Measurements from ENCODE around the gene JPT1.

The JPT1 gene

GRCh38 chr17:75116737-75117136 lies 37.6 kb downstream of the JPT1 start:
- Histone ChIP-seq H4K20me1 (ENCODE audit: insufficient read depth, low read length) (no peaks in the 10 kb centered on the region), H3K9me3 (ENCODE audit: insufficient read depth, low read length) (no peaks in the 10 kb centered on the region), H3K9ac (ENCODE audit: low read length) (no peak overlapping the region), H3K4me2 (ENCODE audit: low read length) (no peak overlapping the region), H3K27ac (ENCODE audit: low read length) (no peak overlapping the region), H3K27me3 (ENCODE audit: low read depth, low read length) (no peaks in the 10 kb centered on the region), H3K4me3 (ENCODE audit: low read length) (no peak overlapping the region), H2AFZ (ENCODE audit: low read depth, low read length) (no peak overlapping the region), H3K79me2 (ENCODE audit: low read length) (no peaks in the 10 kb centered on the region), H3K4me1 (ENCODE audit: low read length) (peaks cover 29% of the 10 kb centered on the region), H3K36me3 (replicated peaks; ENCODE audit: low read depth, low read length) (peaks cover 21% of the 10 kb centered on the region)
- TF ChIP-seq EZH2phosphoT487 (IDR thresholded peaks at IDR 0.05; ENCODE audit: low read depth) (no peak), CTCF (IDR thresholded peaks at IDR 0.05; ENCODE audit: low read depth, low read length) (no peak)

GRCh38 chr17:75115555-75115954 lies 38.8 kb downstream of the JPT1 start:
- no peaks in the 10 kb centered on the region for H3K9me3 ChIP-seq (ENCODE audit: insufficient read depth, low read length)
- TF ChIP-seq EZH2phosphoT487 (IDR thresholded peaks at IDR 0.05; ENCODE audit: low read depth) = no peak
- no peak for TF ChIP-seq CTCF (IDR thresholded peaks at IDR 0.05; ENCODE audit: low read depth, low read length)
- H3K79me2 ChIP-seq (ENCODE audit: low read length) = peaks cover 2% of the 10 kb centered on the region; the same call in 1 of the 2 replicates
- H3K36me3 ChIP-seq (replicated peaks; ENCODE audit: low read depth, low read length) = peaks cover 22% of the 10 kb centered on the region
- H3K27me3 ChIP-seq (ENCODE audit: low read depth, low read length) = no peaks in the 10 kb centered on the region
- H3K9ac ChIP-seq (ENCODE audit: low read length) = no peak overlapping the region
- no peaks in the 10 kb centered on the region for H4K20me1 ChIP-seq (ENCODE audit: insufficient read depth, low read length)
- peaks cover 33% of the 10 kb centered on the region for H3K4me1 ChIP-seq (ENCODE audit: low read length)
- H3K4me3 ChIP-seq (ENCODE audit: low read length) = no peak overlapping the region
- no peak overlapping the region for H3K27ac ChIP-seq (ENCODE audit: low read length)
- H3K4me2 ChIP-seq (ENCODE audit: low read length) = peak overlapping the region; percentile 88; the same call in 1 of the 2 replicates
- H2AFZ ChIP-seq (ENCODE audit: low read depth, low read length) = no peak overlapping the region

DNA sequence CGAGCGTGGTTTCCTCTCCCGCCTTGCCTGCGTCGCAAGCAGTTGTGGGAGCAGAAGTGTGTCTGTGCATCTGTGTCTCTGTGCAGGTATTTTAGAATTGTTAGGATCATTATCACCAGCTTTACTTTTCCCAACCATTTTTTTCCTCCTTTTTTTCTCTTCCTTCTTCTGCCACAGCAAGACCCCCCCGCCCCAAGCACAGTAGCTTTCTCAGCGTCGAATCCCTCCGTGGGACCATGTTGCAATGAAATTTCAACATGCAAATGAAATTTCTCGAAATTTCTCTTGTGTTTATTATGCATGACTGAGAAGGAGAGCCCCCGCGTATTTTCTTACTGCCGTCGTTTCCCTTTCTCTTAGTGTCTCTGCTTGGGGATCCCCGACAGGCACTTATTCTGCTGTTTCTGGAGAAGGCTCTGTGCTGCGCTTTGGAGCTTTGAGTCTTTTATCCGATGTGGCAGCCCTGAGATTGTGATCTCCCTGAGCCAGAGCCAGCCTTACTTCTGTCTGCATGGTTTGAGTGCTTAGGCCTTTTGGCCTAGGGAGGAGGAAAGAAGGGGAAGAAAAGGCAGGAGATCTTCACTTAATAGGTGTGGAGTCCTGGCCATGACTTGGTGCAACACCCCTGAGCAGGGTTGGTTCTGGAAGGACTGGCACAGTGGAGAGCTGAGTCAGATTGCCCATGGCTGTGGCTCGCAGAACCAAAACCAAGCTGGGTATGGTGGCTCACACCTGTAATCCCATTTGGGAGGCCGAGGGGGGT lies 39.6 kb downstream of the JPT1 start:
- peak overlapping the region; percentile 82 for H3K27ac ChIP-seq (ENCODE audit: low read length)
- H3K36me3 ChIP-seq (replicated peaks; ENCODE audit: low read depth, low read length) = peaks cover 22% of the 10 kb centered on the region
- no peaks in the 10 kb centered on the region for H3K9me3 ChIP-seq (ENCODE audit: insufficient read depth, low read length)
- H3K27me3 ChIP-seq (ENCODE audit: low read depth, low read length) = no peaks in the 10 kb centered on the region
- no peak for TF ChIP-seq EZH2phosphoT487 (IDR thresholded peaks at IDR 0.05; ENCODE audit: low read depth)
- H4K20me1 ChIP-seq (ENCODE audit: insufficient read depth, low read length) = no peaks in the 10 kb centered on the region
- H3K79me2 ChIP-seq (ENCODE audit: low read length) = peaks cover 5% of the 10 kb centered on the region; the same call in 1 of the 2 replicates
- peak overlapping the region; percentile 80 for H3K9ac ChIP-seq (ENCODE audit: low read length)
- peak overlapping the region; percentile 73 for H3K4me3 ChIP-seq (ENCODE audit: low read length)
- peak overlapping the region; percentile 88 for H3K4me2 ChIP-seq (ENCODE audit: low read length)
- peak overlapping the region; percentile 70; the same call in 1 of the 2 replicates for H2AFZ ChIP-seq (ENCODE audit: low read depth, low read length)
- peaks cover 35% of the 10 kb centered on the region for H3K4me1 ChIP-seq (ENCODE audit: low read length)

GRCh38 chr17:75113798-75114551 lies 40.3 kb downstream of the JPT1 start:
- Histone ChIP-seq H3K9me3 (ENCODE audit: insufficient read depth, low read length) (no peaks in the 10 kb centered on the region), H3K36me3 (replicated peaks; ENCODE audit: low read depth, low read length) (peaks cover 22% of the 10 kb centered on the region), H3K4me1 (ENCODE audit: low read length) (peaks cover 40% of the 10 kb centered on the region), H2AFZ (ENCODE audit: low read depth, low read length) (peak overlapping the region; percentile 70; the same call in 1 of the 2 replicates), H3K4me3 (ENCODE audit: low read length) (peak overlapping the region; percentile 73), H4K20me1 (ENCODE audit: insufficient read depth, low read length) (no peaks in the 10 kb centered on the region), H3K4me2 (ENCODE audit: low read length) (peak overlapping the region; percentile 88), H3K79me2 (ENCODE audit: low read length) (peaks cover 5% of the 10 kb centered on the region; the same call in 1 of the 2 replicates), H3K9ac (ENCODE audit: low read length) (peak overlapping the region; percentile 80), H3K27me3 (ENCODE audit: low read depth, low read length) (no peaks in the 10 kb centered on the region), H3K27ac (ENCODE audit: low read length) (peak overlapping the region; percentile 82)
- peak; percentile 88 for TF ChIP-seq CTCF (IDR thresholded peaks at IDR 0.05; ENCODE audit: low read depth, low read length)
- no peak for TF ChIP-seq EZH2phosphoT487 (IDR thresholded peaks at IDR 0.05; ENCODE audit: low read depth)
